GM19467 (cell line): ENCODE measurements around the gene SHISA8.
"Not testable (repeated sequence)": the region's sequence is repeated elsewhere in the genome, so short reads cannot be mapped to it uniquely, and the experiment has no call there.

Experiments
- ATAC-seq: cut with Tn5 transposase; IDR thresholded peaks from one replicate; pipeline ENCODE4 v1.9.1; 2021; ENCODE audit warnings: mild to moderate bottlenecking, moderate library complexity; ENCODE audit not compliant: unreplicated experiment

Gene SHISA8

GRCh38 chr22:41915035-41915785, at the start of gene SHISA8:
Gene SHISA8 (minus strand): TSS chr22:41915074. CDS start chr22:41914667, 407 bp downstream.
- no peak for ATAC-seq

DNA sequence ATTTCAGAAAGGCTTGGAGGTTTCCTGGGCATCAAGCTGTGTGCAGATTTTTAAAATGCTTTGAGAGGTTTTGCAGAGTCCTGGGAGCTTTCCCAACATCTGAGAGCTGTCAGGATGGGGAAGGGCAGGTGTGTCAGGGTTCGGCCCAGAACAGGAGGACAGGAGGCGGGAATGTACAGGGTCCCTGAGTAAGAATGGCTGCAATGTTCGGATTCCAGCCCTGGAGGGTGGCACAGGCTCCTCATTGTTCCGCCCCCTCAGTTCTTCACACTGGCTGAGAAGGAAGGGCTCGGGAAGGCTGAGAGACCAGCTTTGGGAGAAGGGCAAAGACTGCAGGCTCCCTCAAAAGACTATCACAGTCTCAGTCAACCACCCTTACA, 49.2 kb upstream of the SHISA8 start:
- no peak for ATAC-seq

DNA sequence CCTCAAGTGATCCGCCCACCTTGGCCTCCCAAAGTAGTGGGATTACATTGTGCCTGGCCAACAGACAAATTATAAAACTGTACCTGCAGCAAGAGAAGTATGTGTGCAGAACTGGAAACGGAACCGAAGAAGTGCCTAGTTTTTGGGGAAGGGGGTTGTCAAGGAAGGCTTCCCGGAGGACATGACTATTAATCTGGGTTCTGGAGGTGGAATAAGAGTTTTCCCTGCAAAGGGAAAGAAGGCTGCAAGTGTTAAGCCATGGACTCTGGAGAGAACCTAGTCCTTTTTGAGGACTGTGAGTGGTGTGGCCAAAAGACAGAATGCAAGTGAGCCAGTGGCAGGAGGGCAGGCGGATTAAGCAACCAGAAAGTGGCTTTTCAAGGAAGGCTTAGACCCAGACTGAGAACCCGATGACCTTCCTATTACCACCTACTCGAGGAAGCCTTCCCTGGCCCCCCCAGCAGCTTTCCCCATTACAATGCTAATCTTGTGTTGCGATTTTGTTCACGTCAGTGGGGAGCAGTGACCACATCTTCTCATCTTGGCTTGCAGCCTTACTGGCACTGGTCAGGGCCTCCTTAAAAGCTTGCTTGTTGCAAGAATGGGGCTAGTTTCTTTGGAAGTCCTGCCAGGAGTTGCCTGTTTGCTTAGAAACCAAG, 48.7 kb upstream of the SHISA8 start:
- ATAC-seq: no peak

GRCh38 chr22:41957941-41958556, 43.2 kb upstream of the SHISA8 start:
- no peak for ATAC-seq

DNA sequence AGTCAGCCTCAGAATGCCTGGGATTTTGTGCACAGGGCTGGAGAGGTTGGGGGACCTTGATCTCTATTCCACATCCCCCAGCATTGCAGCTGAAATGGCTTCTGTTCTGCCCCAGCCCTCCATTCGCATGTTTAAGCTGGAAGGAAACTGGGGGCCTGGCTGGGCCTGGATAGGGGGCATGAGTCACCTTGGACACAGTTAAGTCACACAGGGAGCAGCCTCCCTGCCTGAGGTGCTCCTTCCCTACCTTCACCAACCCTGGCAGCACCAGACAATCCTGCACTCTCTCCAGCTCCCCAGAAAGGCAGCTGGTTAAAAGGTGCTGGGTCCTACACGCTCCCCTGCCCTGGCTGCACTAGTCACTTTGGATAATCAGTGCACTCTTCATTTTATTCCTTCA, 37.8 kb upstream of the SHISA8 start:
- ATAC-seq: no peak

DNA sequence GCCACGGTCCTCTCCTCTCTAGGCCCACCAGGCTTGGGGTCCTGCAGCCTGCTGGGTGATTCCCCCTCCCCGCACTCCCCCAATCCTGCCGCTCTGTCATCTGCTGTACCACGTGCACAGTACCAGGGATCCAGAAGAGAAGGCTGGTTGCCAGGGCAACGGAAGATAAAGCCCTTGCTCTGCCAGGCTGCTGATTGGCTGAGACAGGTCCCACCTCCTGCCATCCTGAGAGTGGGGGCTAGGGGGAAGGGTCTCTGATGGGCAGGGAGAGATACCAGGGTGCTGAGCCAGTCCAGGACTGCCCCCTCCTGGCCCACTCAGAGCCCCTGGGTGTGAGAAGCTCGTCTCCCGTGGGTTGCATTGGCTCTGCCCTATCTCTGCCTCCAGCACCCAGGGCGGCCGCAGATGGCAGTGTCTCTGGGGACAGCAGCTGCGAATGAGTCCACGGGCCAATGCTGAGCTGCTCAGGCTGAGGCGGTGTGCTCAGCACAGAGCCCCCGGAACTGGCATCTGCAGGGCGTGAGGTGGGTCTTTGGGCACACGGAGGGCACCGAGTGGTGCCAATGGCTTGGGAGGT, 37.1 kb upstream of the SHISA8 start, which contains the start of gene SMIM45:
Gene SMIM45, plus strand, starts transcription at position 253 of the 577 bp plus-strand sequence.
- no peak for ATAC-seq

DNA sequence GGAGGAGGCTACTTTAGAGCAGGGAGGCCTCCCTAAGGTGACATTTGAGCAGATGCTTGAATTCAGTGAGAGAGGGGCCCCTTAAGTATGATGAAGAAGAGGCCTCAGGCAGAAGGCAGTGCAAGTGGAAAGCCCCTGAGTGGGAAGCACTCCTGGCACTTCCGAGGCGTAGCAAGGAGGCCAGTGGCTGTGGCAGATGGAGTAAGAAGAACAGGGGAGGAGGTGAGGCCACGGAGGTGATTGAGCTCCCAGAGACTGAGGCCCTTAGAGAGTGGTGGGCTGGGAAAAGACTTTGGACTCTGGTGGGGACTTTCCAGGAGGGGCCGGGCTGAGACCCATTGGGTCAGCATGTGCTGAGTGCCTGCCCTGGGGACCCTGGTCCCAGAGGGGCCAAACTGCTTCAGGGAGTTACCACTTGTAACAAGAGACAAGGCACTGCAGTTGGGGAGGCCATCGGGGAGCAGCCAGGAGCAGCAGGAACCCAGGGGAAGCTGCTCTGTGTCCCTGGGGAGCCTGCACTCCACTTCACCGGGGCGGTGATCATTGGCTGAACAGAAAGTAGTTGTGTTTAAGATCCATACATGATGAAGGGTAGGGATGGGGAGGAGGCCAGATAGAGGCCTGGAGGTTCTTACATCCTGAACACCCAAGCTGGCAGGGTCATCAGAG, 34.6 kb upstream of the SHISA8 start:
- ATAC-seq: no peak

DNA sequence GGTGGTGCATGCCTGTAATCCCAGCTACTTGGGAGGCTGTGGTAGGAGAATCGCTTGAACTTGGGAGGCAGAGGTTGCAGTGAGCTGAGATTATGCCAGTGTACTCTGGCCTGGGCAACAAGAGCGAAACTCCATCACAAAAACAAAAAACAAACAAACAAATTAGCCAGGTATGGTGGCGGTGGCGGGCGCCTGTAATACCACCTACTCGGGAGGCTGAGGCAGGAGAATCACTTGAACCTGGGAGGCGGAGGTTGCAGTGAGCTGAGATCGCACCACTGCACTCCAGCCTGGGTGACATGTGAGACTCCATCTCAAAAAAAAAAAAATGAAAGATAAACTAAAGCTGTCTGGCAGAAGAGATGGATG, 34.0 kb upstream of the SHISA8 start:
- not testable (repeated sequence) for ATAC-seq

- no peak for ATAC-seq
These were observed 33.3 kb upstream of the SHISA8 start for GRCh38 chr22:41948142-41948541.

- ATAC-seq: no peak
These were observed 32.7 kb upstream of the SHISA8 start for GRCh38 chr22:41947424-41948080.

GRCh38 chr22:41946629-41947423, 32.0 kb upstream of the SHISA8 start, which contains the start of gene CENPM:
Gene CENPM (minus strand): TSS chr22:41947152. CDS start chr22:41947076, 76 bp downstream.
- peak; percentile 72 for ATAC-seq

GRCh38 chr22:41943661-41944209, 28.9 kb upstream of the SHISA8 start:
- no peak for ATAC-seq

DNA sequence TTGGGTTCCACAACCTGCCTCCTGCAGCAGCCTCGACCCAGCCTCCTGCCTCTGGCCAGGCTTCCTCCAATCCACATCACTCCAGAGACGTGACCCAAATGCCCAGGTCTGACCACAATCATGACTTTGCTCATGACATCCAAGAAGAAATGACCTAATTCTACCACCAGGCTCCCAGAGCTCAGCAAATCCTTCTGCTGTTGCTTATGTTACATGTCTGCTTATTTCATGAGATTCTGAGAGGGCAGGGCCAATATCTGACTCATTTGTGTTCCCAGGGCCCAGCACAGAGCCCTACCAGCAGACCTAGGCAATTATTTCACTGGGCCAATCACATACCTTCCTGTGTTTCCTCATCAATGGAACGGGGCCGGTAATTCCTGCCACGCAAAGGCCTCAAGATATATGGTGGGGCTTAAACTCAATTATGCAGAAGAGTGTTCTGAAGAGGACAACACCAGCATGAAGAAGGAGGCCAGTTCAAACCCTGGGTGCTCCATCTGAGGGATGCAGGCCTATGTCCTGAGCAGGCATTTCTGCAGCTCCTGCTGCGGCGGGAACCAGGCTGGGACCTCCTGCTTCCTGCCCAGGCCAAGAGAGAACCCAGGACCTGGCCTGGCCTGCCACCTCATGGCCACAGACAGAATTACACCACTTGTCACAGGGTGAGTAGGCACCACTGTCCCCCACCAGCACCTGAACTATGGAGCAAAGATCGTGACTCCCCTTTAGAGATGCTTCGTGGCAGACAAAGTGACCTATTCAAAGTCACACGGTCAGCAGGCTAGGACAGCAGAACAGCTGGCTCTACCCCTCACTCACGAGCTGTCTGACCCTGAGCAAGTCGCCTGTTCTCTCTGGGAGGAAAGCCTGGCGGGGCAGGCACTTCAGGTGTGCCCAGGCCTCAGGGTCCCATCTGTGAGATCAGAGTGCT, 26.2 kb upstream of the SHISA8 start:
- ATAC-seq: no peak

- ATAC-seq: peak; percentile 41
These were observed 25.3 kb upstream of the SHISA8 start for GRCh38 chr22:41939981-41940831.

- no peak for ATAC-seq
These were observed 22.0 kb upstream of the SHISA8 start for GRCh38 chr22:41936894-41937169.

DNA sequence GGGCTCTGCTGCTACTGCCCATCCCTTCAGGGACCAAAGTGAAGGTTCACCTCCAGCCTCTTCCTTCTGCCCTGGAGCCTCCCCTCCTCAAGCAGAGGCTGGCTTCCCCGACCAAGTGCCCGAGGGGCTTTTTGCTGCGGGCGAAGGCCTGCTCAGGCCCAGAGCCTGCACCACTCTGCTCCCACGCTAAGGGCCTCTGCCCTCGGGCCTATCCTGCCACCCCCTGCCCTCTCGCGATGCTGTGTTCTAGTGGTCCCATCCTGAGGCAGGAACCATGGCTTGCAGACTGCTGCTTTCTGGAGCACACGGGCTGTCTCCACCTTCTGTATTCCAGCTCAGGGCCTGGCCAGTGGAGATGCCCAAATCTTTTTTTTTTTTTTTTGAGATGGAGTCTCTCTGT, 20.6 kb upstream of the SHISA8 start:
- ATAC-seq: no peak

DNA sequence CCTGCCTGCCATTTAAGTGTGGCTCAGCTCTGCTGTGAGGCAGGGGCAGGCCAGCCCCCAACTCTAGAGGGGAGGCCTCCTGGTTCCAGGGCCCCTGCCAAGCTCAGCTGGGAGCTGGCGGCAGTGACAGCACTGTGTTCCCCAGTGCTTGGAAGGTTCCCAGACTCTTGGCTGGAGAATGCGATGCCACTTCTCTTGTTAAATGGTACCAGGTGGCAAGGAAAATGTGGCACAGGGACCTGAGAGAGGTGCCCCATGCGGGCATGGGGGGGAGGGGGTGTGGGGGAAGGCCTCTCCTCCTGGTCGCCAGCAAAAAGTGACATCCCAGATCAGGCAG, 20.1 kb upstream of the SHISA8 start:
- ATAC-seq: no peak
